OCI-LY7 (cell line): ENCODE results near the gene TPT1. TPM values are rescaled to one million over a fixed set of nuclear protein-coding genes. Genes with fewer than 3 reads are reported as not detected.

Experiments
- BruUV-seq: library from RNA; stranded (reverse); fragments of 400-500 nt; replicated peaks from 2 replicates; lab custom pipeline; 2021; lab: Mats Ljungman, UMichigan
- CTCF ChIA-PET: fragments of 300-600 bp; sonication (Branson Sonifier 250); formaldehyde crosslinking; loops from one replicate; lab custom pipeline; 2022; ENCODE audit warnings: antibody characterized with exemption; ENCODE audit not compliant: unreplicated experiment; lab: Charles Lee
- POLR2A ChIA-PET: fragments of 300-600 bp; sonication (Branson Sonifier 250); formaldehyde crosslinking; loops from one replicate; lab custom pipeline; 2022; ENCODE audit warnings: antibody characterized with exemption; lab: Charles Lee
- DNase-seq: peaks from one replicate; pipeline ENCODE4 v3.0.0-alpha.2; 2015; ENCODE audit warnings: low spot score
- H2AFZ ChIP-seq: fragments of 200-600 bp; sonication (generic), shearing (Covaris generic); 2 replicates; pipeline ENCODE4 v1.6.1; 2014; ENCODE audit warnings: mild to moderate bottlenecking, antibody characterized with exemption, low read length, moderate library complexity
- H3K27ac ChIP-seq: fragments of 200-600 bp; sonication (generic); 2 replicates; pipeline ENCODE4 v1.5.1; 2014; ENCODE audit warnings: mixed run types, low read depth, mild to moderate bottlenecking, moderate library complexity, low read length, inconsistent platforms; ENCODE audit not compliant: poor library complexity, severe bottlenecking
- H3K36me3 ChIP-seq: fragments of 200-600 bp; sonication (generic); 2 replicates; pipeline ENCODE4 v1.6.1; 2014; ENCODE audit warnings: mild to moderate bottlenecking, antibody characterized with exemption, low read length, moderate library complexity, mixed read lengths; ENCODE audit not compliant: insufficient read depth
- H3K4me1 ChIP-seq: fragments of 200-600 bp; sonication (generic); 2 replicates; pipeline ENCODE4 v1.5.1; 2014; ENCODE audit warnings: mild to moderate bottlenecking, low read length; ENCODE audit not compliant: insufficient read depth, poor library complexity, severe bottlenecking
- H3K4me2 ChIP-seq: fragments of 200-600 bp; sonication (generic); 2 replicates; pipeline ENCODE4 v1.6.1; 2014; ENCODE audit warnings: mild to moderate bottlenecking, low read length
- H3K4me3 ChIP-seq: fragments of 200-600 bp; sonication (generic); 2 replicates; pipeline ENCODE4 v1.5.1; 2014; ENCODE audit warnings: mild to moderate bottlenecking, low read depth, low read length; ENCODE audit not compliant: poor library complexity, severe bottlenecking
- H3K79me2 ChIP-seq: fragments of 200-600 bp; sonication (generic); 2 replicates; pipeline ENCODE4 v1.6.1; 2016; ENCODE audit warnings: low read depth, mild to moderate bottlenecking, low read length, moderate library complexity, mixed read lengths; ENCODE audit not compliant: insufficient read depth
- H3K9me2 ChIP-seq: fragments of 200-600 bp; sonication (generic); 2 replicates; pipeline ENCODE4 v1.6.1; 2016; ENCODE audit warnings: mild to moderate bottlenecking, low read length, mixed read lengths; ENCODE audit not compliant: insufficient read depth
- H3K9me3 ChIP-seq: fragments of 200-600 bp; sonication (generic); 2 replicates; pipeline ENCODE4 v1.6.1; 2014; ENCODE audit warnings: mild to moderate bottlenecking, mixed run types, low read length, mixed read lengths
- H4K20me1 ChIP-seq: fragments of 200-600 bp; sonication (generic); 2 replicates; pipeline ENCODE4 v1.6.1; 2014; ENCODE audit warnings: mild to moderate bottlenecking, antibody characterized with exemption, low read length, moderate library complexity, mixed read lengths; ENCODE audit not compliant: insufficient read depth
- EZH2phosphoT487 ChIP-seq: fragments of 200-600 bp; sonication (generic); IDR thresholded peaks from 2 replicates; pipeline ENCODE4 v1.6.1; 2018; ENCODE audit warnings: low read depth, borderline replicate concordance, mild to moderate bottlenecking, mixed run types, antibody characterized with exemption, low read length, moderate library complexity, mixed read lengths
- intact Hi-C: fragments of 100-400 bp; cut with micrococcal nuclease; formaldehyde crosslinking; loops from one replicate; pipeline ENCODE4 v1.10.0; 2022; ENCODE audit not compliant: unreplicated experiment
- total RNA-seq, 2 experiments: library from RNA; depleted of rRNA in 1 of 2; stranded (reverse); fragments of >200 nt in 1 of 2; shearing (Covaris generic) in 1 of 2; gene quantifications; 2 replicates each; pipeline ENCODE4 v1.2.3, GENCODE V29; 2014 to 2022
- TF ChIP-seq, protein P1 (sequence below): fragments of 200-600 bp; sonication (generic); conservative IDR thresholded peaks from 2 replicates; pipeline ENCODE4 v1.5.1; 2014; ENCODE audit warnings: mild to moderate bottlenecking, antibody characterized with exemption, low read length, moderate library complexity, mixed read lengths

TPT1 gene
- total RNA-seq, 2 experiments from 2014 or later: 1,996 to 2,337 TPM

DNA sequence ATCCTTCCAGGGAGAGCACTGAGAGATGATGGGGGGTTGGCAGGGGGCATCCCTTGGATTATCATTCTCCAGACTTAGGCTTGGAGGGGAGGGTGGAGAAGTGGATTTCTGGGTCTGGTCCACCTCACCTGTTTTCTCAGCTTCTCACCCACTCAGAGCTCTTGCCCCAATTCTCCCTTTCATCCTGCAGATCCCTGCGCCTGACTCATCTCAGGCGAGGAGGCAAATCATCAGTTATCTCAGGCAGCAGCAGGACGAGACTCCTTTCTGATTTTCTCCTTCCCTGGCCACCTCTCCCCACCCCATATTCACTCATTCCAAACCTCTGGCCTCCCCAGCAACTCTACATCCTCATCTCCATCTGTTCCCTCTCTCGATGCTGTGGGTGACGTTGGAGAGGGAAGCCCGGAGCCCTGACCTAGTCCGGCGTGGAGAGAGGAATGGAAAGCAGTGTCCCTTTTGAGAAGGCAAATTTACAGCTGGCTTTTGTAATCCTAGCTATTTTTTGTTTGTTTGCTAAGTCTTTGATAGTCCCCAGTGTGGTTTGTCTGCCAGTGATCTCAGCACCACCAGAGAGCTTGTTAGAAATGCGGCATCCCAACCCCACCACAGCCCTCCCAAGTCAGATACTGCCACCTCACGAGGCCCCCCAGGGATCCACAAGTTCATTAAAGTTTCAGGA is 24.0 kb upstream of the TPT1 start:
- Histone ChIP-seq H3K27ac (no peak overlapping the region), H2AFZ (no peak overlapping the region), H3K36me3 (peaks cover 24% of the 10 kb centered on the region), H3K4me2 (no peak overlapping the region), H3K4me3 (no peak overlapping the region), H4K20me1 (no peaks in the 10 kb centered on the region), H3K79me2 (no peaks in the 10 kb centered on the region), H3K9me3 (peaks cover 15% of the 10 kb centered on the region), H3K4me1 (peaks cover 18% of the 10 kb centered on the region), H3K9me2 (no peaks in the 10 kb centered on the region)
- ChIA-PET CTCF (no interaction called here), POLR2A (interaction anchor here (0.7 kb wide), 1 partner anchor 97 kb away, joined by 10 read pairs; no protein-coding TSS in a partner anchor)
- no peak for DNase-seq
- TF ChIP-seq, protein P1, sequence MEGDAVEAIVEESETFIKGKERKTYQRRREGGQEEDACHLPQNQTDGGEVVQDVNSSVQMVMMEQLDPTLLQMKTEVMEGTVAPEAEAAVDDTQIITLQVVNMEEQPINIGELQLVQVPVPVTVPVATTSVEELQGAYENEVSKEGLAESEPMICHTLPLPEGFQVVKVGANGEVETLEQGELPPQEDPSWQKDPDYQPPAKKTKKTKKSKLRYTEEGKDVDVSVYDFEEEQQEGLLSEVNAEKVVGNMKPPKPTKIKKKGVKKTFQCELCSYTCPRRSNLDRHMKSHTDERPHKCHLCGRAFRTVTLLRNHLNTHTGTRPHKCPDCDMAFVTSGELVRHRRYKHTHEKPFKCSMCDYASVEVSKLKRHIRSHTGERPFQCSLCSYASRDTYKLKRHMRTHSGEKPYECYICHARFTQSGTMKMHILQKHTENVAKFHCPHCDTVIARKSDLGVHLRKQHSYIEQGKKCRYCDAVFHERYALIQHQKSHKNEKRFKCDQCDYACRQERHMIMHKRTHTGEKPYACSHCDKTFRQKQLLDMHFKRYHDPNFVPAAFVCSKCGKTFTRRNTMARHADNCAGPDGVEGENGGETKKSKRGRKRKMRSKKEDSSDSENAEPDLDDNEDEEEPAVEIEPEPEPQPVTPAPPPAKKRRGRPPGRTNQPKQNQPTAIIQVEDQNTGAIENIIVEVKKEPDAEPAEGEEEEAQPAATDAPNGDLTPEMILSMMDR: no peak
- no peak for TF ChIP-seq EZH2phosphoT487
- BruUV-seq: no TSS peak
- intact Hi-C loops: no loop called here

DNA sequence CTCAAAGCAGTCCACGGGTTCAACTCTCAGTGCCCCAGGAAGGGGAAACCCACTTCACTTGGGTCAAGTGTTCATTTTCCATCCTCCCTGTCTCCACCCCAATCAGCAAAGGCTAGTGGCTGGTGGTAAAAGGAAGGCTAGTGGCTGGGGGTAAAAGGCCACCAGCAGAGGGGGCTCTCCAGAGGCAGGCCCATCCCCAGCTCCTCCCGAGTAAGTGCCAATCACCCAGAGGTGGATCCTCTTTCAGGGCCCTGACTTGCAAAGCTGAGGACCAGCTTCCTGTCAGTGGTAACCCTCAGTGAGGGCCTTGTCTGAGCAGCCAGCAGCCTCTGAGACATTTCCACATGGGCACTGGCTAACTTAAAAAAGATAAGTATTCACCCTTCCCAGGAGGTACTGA is 22.0 kb upstream of the TPT1 start:
- TF ChIP-seq, protein P1: peak; percentile 48
- no peak for TF ChIP-seq EZH2phosphoT487
- Histone ChIP-seq H3K4me2 (no peak overlapping the region), H3K9me3 (peaks cover 15% of the 10 kb centered on the region), H3K27ac (no peak overlapping the region), H4K20me1 (no peaks in the 10 kb centered on the region), H3K9me2 (no peaks in the 10 kb centered on the region), H3K79me2 (no peaks in the 10 kb centered on the region), H2AFZ (no peak overlapping the region), H3K36me3 (peaks cover 29% of the 10 kb centered on the region), H3K4me1 (peaks cover 12% of the 10 kb centered on the region), H3K4me3 (no peak overlapping the region)
- CTCF ChIA-PET: no interaction called here
- BruUV-seq: no TSS peak
- POLR2A ChIA-PET: no interaction called here
- DNase-seq: peak; percentile 10
- intact Hi-C loops: no loop called here

DNA sequence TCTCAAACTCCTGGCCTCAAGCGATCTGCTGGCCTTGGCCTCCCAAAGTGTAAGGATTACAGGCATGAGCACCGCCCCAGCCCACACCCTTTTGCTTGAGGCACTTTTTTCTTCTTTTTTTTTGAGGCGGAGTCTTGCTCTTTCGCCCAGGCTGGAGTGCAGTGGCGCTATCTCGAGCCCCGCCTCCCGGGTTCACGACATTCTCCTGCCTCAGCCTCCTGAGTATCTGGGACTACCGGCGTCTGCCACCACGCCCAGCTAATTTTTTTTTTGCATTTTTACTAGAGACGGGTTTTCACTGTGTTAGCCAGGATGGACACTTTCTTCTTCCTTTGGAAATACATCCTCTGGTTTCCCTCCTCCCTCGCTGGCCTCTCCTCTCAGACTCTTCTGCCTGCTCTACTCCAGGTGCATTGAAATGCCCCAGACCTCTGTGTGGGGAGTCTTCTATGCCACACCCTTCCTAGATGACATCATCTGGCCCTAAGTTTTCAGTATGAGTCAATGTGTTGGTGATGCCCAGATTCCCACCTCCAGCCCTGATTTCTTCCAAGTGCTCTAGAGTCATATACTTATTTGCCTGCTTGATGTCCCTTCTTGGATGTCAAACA is 20.7 kb upstream of the TPT1 start:
- BruUV-seq: no TSS peak
- Histone ChIP-seq H4K20me1 (no peaks in the 10 kb centered on the region), H3K4me2 (no peak overlapping the region), H3K9me3 (peaks cover 15% of the 10 kb centered on the region), H3K79me2 (no peaks in the 10 kb centered on the region), H2AFZ (no peak overlapping the region), H3K9me2 (no peaks in the 10 kb centered on the region), H3K27ac (no peak overlapping the region), H3K4me1 (no peaks in the 10 kb centered on the region), H3K4me3 (no peak overlapping the region), H3K36me3 (peaks cover 34% of the 10 kb centered on the region)
- no peak for DNase-seq
- intact Hi-C loops: no loop called here
- ChIA-PET CTCF (no interaction called here), POLR2A (no interaction called here)
- TF ChIP-seq EZH2phosphoT487: no peak
- TF ChIP-seq, protein P1: no peak
